ENCODE results near the gene CYSRT1. TPM values are rescaled to one million over a fixed set of nuclear protein-coding genes. Genes with fewer than 3 reads are reported as not detected.

CYSRT1 gene
- total RNA-seq, 2 experiments from 2014 or later = 1.7 to 2.9 TPM

DNA sequence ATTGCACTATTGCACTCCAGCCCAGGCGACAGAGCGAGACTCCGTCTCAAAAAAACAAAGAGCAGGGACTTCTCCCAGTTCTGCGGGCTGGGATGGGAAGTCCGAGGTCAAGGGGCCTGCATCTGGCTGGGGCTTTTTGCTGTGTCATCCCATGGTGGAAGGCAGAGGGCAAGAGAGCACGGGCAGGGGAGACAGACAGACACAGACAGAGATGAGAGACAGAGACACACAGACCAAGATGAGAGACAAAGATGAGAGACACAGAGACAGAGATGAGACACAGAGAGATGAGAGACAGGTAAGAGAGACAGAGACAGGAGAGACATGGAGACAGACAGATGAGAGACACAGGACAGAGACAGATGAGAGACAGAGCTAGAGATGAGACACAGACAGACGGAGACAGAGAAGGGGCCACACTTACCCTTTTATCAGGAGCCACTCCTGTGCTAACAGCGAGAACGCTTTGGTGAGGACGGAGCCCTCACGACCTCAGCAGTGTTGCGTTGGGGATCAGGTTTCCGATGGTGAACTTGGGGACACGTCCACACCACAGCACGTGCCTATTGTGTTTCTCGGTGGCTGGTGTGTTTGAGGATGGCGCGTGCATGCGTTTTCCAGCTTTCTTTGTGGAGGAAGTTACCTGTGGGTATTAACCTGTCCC, 43.7 kb downstream of the CYSRT1 start:
- Histone ChIP-seq H3K4me2 (ENCODE audit: low read length) (peak overlapping the region; percentile 90), H3K79me2 (ENCODE audit: insufficient read depth, low read depth, low read length) (peaks cover 18% of the 10 kb centered on the region; the same call in 1 of the 2 replicates), H2AFZ (ENCODE audit: low read length) (no peak overlapping the region), H3K4me3 (ENCODE audit: low read depth, low read length, poor library complexity, severe bottlenecking) (peak overlapping the region; percentile 65), H4K20me1 (ENCODE audit: insufficient read depth, low read length) (no peaks in the 10 kb centered on the region), H3K9me2 (ENCODE audit: insufficient read depth, low read length) (no peaks in the 10 kb centered on the region), H3K36me3 (ENCODE audit: insufficient read depth, low read length) (peaks cover 77% of the 10 kb centered on the region), H3K4me1 (ENCODE audit: insufficient read depth, low read length, poor library complexity, severe bottlenecking) (peaks cover 54% of the 10 kb centered on the region), H3K27ac (ENCODE audit: low read depth, low read length, poor library complexity, severe bottlenecking) (peak overlapping the region; percentile 90), H3K9me3 (ENCODE audit: low read length) (no peaks in the 10 kb centered on the region)
- no peak for TF ChIP-seq EZH2phosphoT487 (IDR thresholded peaks at IDR 0.05; ENCODE audit: borderline replicate concordance, low read depth, low read length)
- no peak for TF ChIP-seq CTCF (conservative IDR thresholded peaks at IDR 0.05; ENCODE audit: low read length)
- peak; percentile 32 for DNase-seq (ENCODE audit: low spot score)
- intact Hi-C loops (cut with micrococcal nuclease; ENCODE audit: unreplicated experiment) = loop anchor here (1.0 to 2.0 kb wide), 3 partner anchors 9 to 68 kb away; partner anchors contain the start of genes TOR4A and TPRN
- ChIA-PET POLR2A (interaction anchor here (0.6 to 1.2 kb wide), 4 partner anchors 9 to 186 kb away, joined by 3 to 9 read pairs (median 3); partner anchors contain the start of genes NELFB and TOR4A), CTCF (ENCODE audit: unreplicated experiment) (interaction anchor here (0.5 to 0.6 kb wide), 2 partner anchors 30 to 320 kb away, joined by 3 read pairs; no protein-coding TSS in a partner anchor)
- TSS peak; percentile 81 for BruUV-seq (replicated peaks)

DNA sequence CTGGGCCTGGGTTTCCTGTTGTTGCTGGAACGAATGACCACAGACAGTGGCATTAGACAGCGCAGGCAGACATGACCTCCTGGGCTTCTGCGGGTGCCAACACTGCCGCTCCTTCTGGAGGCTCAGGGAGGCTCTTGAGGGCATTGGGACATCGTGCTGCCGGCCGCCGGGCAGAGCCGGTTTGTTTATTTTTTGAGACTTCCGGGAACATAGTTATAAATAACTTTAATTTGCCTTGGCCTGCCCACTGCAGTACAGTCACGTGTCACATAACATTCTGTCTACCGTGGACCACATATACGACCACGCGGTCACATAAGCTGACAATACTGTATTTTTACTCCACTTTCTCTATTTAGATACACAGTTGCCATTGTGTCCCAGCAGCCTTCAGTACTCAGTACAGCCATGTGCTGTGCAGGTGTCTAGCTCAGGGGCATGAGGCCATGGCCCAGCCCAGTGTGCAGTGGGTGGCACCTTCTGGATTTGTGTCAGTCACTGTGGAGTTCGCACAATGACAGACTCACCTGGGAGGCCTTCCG, 44.3 kb downstream of the CYSRT1 start:
- BruUV-seq (replicated peaks) = no TSS peak
- H3K36me3 ChIP-seq (ENCODE audit: insufficient read depth, low read length) = peaks cover 71% of the 10 kb centered on the region
- POLR2A ChIA-PET = interaction anchor here (0.6 to 1.2 kb wide), 4 partner anchors 13 to 185 kb away, joined by 3 to 9 read pairs (median 3); partner anchors contain the start of gene NELFB
- H3K27ac ChIP-seq (ENCODE audit: low read depth, low read length, poor library complexity, severe bottlenecking) = peak overlapping the region; percentile 90
- no peaks in the 10 kb centered on the region for H3K9me2 ChIP-seq (ENCODE audit: insufficient read depth, low read length)
- H3K4me2 ChIP-seq (ENCODE audit: low read length) = peak overlapping the region; percentile 90
- peaks cover 61% of the 10 kb centered on the region for H3K4me1 ChIP-seq (ENCODE audit: insufficient read depth, low read length, poor library complexity, severe bottlenecking)
- no peaks in the 10 kb centered on the region for H4K20me1 ChIP-seq (ENCODE audit: insufficient read depth, low read length)
- no peak for TF ChIP-seq EZH2phosphoT487 (IDR thresholded peaks at IDR 0.05; ENCODE audit: borderline replicate concordance, low read depth, low read length)
- no peak for TF ChIP-seq CTCF (conservative IDR thresholded peaks at IDR 0.05; ENCODE audit: low read length)
- peak; percentile 82 for DNase-seq (ENCODE audit: low spot score)
- CTCF ChIA-PET (ENCODE audit: unreplicated experiment) = interaction anchor here (0.5 to 0.6 kb wide), 3 partner anchors 31 to 321 kb away, joined by 3 to 13 read pairs (median 3); no protein-coding TSS in a partner anchor
- intact Hi-C loops (cut with micrococcal nuclease; ENCODE audit: unreplicated experiment) = loop anchor here (2.0 kb wide), 1 partner anchor 33 kb away; no protein-coding TSS in a partner anchor
- H3K79me2 ChIP-seq (ENCODE audit: insufficient read depth, low read depth, low read length) = peaks cover 18% of the 10 kb centered on the region; the same call in 1 of the 2 replicates
- H3K4me3 ChIP-seq (ENCODE audit: low read depth, low read length, poor library complexity, severe bottlenecking) = peak overlapping the region; percentile 65
- H2AFZ ChIP-seq (ENCODE audit: low read length) = no peak overlapping the region
- no peaks in the 10 kb centered on the region for H3K9me3 ChIP-seq (ENCODE audit: low read length)

Data from OCI-LY7 (cell line).